HFFc6 (cell line): Measurements from ENCODE around the gene CEP120. TPM values are rescaled to one million over a fixed set of nuclear protein-coding genes. Genes with fewer than 3 reads are reported as not detected.
"Not testable (repeated sequence)": the region's sequence is repeated elsewhere in the genome, so short reads cannot be mapped to it uniquely, and the experiment has no call there.

Experiments
- DNase-seq: peaks from one replicate; pipeline ENCODE4 v3.0.0-alpha.2; 2018
- H3K27ac Mint-ChIP-seq: 2 replicates; pipeline ENCODE4 v1.8.0; 2020; ENCODE audit warnings: mild to moderate bottlenecking, mixed read lengths
- H3K27me3 Mint-ChIP-seq: 2 replicates; pipeline ENCODE4 v1.8.0; 2021; ENCODE audit warnings: mild to moderate bottlenecking, moderate library complexity, mixed read lengths; ENCODE audit not compliant: insufficient read depth
- H3K36me3 Mint-ChIP-seq: 2 replicates; pipeline ENCODE4 v1.8.0; 2021; ENCODE audit warnings: low read depth, mixed read lengths
- H3K4me1 Mint-ChIP-seq: 2 replicates; pipeline ENCODE4 v1.8.0; 2020; ENCODE audit warnings: low read depth, mixed read lengths
- H3K4me3 Mint-ChIP-seq: 2 replicates; pipeline ENCODE4 v1.8.0; 2020; ENCODE audit warnings: mild to moderate bottlenecking, moderate library complexity, mixed read lengths
- H3K9me3 Mint-ChIP-seq: 2 replicates; pipeline ENCODE4 v1.8.0; 2020; ENCODE audit warnings: mild to moderate bottlenecking, mixed read lengths
- total RNA-seq, 6 experiments: library from RNA; stranded (reverse); fragmentation: NEBNext Ultra II Directional; extraction: Animal tissue kit (Norgen Biotek cat#: 25700); gene quantifications; 2 replicates in 1 of 6; 3 replicates in 5 of 6; pipeline ENCODE4 v1.2.3, GENCODE V29; 2021
- TF ChIP-seq, protein P1 (sequence below): fragments of 200-600 bp; sonication (generic); IDR thresholded peaks from 2 replicates; pipeline ENCODE4 v1.5.0; 2021; ENCODE audit warnings: antibody characterized with exemption, mild to moderate bottlenecking

Gene CEP120
- total RNA-seq, 6 experiments from 2014 or later = 10.0 to 14.7 (median 12.7) TPM

DNA sequence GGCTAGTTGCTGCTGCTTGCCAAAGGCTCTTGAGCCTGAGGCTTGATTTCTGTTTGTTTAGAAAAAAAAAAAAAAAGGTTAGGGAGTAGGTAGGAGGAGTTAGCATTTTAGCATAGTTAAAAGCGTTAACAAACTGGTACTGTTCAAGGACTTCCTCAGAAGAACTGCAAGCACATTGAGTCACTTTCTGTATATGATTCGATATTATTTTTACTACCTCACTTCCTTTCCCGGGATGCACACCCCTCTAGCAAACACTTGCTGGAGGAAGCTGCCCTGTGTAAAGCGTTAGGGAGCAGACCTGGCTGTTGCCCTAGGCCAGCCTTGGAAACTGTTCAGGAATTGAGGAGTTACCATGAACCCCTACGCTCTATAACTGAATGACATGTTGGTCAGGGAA, 15.7 kb upstream of the CEP120 start:
- Mint-ChIP-seq H3K27ac (no peak overlapping the region), H3K4me3 (no peak overlapping the region), H3K36me3 (no peaks in the 10 kb centered on the region), H3K9me3 (no peaks in the 10 kb centered on the region), H3K4me1 (no peaks in the 10 kb centered on the region), H3K27me3 (peaks cover 1% of the 10 kb centered on the region; the same call in 1 of the 2 replicates)
- no peak for DNase-seq
- TF ChIP-seq, protein P1, sequence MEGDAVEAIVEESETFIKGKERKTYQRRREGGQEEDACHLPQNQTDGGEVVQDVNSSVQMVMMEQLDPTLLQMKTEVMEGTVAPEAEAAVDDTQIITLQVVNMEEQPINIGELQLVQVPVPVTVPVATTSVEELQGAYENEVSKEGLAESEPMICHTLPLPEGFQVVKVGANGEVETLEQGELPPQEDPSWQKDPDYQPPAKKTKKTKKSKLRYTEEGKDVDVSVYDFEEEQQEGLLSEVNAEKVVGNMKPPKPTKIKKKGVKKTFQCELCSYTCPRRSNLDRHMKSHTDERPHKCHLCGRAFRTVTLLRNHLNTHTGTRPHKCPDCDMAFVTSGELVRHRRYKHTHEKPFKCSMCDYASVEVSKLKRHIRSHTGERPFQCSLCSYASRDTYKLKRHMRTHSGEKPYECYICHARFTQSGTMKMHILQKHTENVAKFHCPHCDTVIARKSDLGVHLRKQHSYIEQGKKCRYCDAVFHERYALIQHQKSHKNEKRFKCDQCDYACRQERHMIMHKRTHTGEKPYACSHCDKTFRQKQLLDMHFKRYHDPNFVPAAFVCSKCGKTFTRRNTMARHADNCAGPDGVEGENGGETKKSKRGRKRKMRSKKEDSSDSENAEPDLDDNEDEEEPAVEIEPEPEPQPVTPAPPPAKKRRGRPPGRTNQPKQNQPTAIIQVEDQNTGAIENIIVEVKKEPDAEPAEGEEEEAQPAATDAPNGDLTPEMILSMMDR = no peak

DNA sequence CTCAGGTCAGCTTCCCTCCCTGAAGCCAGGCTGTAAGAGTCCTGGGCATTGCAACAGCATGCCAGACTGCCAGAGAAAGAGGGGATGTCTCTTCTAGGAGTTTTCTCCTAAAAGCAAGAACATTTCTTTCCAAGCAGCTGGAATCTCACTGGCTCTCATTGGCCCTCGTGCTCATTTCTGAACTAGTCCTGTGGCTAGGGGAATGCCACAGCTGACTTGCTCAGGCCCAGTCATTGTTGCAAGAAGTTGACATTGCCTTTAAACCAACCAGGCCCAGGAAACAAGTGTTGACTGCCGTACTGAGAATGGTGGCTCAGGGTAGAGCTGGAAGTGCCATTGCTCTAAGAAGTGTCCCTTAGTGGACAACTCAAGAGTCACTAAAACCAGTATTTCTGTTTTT, 15.0 kb upstream of the CEP120 start:
- Mint-ChIP-seq H3K27ac (no peak overlapping the region), H3K4me1 (no peaks in the 10 kb centered on the region), H3K9me3 (no peaks in the 10 kb centered on the region), H3K4me3 (no peak overlapping the region), H3K36me3 (no peaks in the 10 kb centered on the region), H3K27me3 (peaks cover 1% of the 10 kb centered on the region; the same call in 1 of the 2 replicates)
- no peak for DNase-seq
- TF ChIP-seq, protein P1 = no peak

DNA sequence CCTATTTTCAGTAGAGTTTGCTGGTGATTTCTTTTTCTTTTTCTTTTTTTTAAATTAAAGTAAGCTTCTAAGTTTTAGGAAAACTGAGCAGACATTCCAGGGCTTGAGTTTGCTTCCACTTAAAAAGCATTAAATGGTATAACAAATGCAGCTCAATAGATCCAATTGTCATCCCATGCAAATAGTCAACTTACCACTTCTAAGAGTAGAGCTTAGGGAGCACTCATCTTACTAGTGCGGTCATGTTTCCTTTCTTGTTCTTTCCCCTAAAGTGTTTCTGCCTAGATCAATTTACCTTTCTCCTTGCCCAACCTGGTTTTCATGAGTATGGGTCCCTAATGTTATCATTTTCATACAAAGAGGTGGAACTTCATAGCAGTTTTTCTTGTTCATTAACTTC, 13.0 kb upstream of the CEP120 start:
- Mint-ChIP-seq H3K36me3 (no peaks in the 10 kb centered on the region), H3K9me3 (no peaks in the 10 kb centered on the region), H3K4me1 (no peaks in the 10 kb centered on the region), H3K27ac (no peak overlapping the region), H3K27me3 (peaks cover 4% of the 10 kb centered on the region), H3K4me3 (no peak overlapping the region)
- DNase-seq = no peak
- TF ChIP-seq, protein P1 = no peak

DNA sequence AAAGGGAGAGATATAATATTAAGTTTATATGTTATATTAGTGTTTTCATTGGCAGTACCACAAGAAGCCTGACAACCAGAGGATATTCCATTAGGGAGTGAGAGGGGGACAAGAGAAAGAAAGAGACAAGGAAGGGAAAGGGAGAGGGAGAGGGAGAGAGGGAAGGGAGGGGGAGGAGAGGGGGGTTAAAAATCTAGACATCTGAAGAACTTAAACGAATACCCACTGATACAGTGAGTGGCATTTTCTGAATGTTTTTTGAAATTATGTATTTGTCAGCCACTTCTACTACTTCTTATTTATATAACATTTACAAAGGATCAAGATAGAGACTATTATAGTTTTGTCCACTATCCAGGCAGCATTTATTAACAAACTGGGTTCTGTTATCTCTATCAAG, 11.6 kb upstream of the CEP120 start:
- H3K4me3 Mint-ChIP-seq = no peak overlapping the region
- H3K27ac Mint-ChIP-seq = no peak overlapping the region
- DNase-seq = no peak
- H3K4me1 Mint-ChIP-seq = peaks cover 4% of the 10 kb centered on the region
- no peaks in the 10 kb centered on the region for H3K36me3 Mint-ChIP-seq
- H3K9me3 Mint-ChIP-seq = no peaks in the 10 kb centered on the region
- TF ChIP-seq, protein P1 = no peak
- H3K27me3 Mint-ChIP-seq = peaks cover 4% of the 10 kb centered on the region

DNA sequence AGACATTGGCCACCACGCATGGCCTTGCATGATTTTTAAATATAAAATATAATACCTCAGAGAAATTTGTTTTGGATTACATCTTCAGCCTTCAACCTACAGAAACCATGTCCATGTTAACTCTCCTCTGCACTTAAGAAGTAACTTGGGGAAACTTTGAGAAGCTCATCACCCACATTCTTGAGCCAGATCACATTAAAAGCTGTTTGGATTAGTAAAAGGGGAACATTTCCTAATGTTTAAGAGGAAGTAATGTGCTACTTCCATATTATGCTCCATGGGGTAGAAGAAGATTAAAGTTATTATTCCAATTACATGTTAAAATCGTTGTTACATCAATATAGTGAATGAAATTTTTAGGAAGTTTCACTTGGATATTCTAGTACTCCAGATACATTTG, 10.4 kb upstream of the CEP120 start:
- Mint-ChIP-seq H3K27ac (no peak overlapping the region), H3K9me3 (no peaks in the 10 kb centered on the region), H3K4me1 (peaks cover 12% of the 10 kb centered on the region), H3K4me3 (no peak overlapping the region), H3K27me3 (peaks cover 4% of the 10 kb centered on the region), H3K36me3 (no peaks in the 10 kb centered on the region)
- no peak for DNase-seq
- TF ChIP-seq, protein P1 = no peak

DNA sequence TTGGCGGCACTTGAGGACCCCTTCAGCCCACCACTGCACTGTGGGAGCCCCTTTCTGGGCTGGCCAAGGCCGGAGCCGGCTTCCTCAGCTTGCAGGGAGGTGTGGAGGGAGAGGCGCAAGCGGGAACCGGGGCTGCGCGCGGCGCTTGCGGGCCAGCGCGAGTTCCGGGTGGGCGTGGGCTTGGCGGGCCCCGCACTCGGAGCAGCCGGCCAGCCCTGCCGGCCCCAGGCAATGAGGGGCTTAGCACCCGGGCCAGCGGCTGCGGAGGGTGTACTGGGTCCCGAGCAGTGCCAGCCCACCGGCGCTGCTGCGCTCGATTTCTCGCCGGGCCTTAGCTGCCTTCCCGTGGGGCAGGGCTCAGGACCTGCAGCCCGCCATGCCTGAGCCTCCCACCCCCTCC, 7.2 kb upstream of the CEP120 start:
- H3K9me3 Mint-ChIP-seq = not testable (repeated sequence)
- H3K4me1 Mint-ChIP-seq = peaks cover 12% of the 10 kb centered on the region

More for the DNA sequence above, 7.2 kb upstream of the CEP120 start:
- not testable (repeated sequence) for H3K36me3 Mint-ChIP-seq, H3K4me3 Mint-ChIP-seq, DNase-seq, H3K27me3 Mint-ChIP-seq, H3K27ac Mint-ChIP-seq
